Stimulated activated CD4-positive, alpha-beta T cell treated with anti-CD3 and anti-CD28 coated beads, Interleukin-1b, Interleukin-23, amount 100 ng/mL, for 48 hours (primary cell): ENCODE data around the gene INTS1.

Source experiments
- DNase-seq: peaks from one replicate; pipeline ENCODE4 v3.0.0-alpha.2; 2020

The INTS1 gene

DNA sequence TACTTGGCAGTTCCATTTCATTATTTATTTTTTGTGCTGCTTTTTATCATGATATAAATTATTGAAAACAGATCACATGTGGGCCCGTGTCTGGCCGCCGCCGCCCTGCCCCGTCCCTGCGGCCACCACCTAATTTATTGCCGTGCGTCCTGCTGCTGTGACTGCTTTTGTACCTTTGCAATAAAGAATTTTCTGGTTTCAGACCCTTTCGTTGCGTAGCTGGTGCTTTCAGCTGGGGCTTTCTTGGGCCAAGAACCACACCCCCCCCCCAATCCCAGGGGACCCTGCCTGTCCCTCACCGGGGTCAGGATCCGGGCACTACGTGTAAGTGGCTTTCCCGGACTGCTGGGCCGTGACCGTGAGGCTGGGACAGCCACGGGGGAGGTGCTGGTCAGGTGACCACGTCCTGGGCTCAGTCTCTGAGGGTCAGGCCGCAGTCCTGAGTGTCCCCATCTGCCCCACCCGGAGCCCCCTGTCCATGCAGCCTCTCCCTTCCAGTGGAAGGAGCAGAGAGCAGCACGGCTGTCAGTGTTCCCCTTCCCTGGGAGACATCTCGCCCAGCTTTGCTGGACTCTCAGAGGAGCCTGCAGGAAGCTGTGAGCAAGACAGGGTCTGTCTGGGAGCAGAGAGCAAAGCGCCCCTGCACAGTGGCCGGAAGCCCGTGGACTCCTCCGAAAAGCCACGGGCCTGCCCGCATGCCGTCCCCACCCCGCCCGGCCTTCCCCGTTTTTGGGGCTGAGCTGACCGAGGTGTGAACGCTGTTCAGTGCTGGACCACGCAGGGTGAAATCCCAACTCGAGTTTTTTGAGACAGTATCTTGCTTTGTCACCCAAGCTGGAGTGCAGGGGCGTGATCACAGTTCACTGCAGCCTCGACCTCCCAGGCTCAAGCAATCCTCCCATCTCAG, 38.9 kb upstream of the INTS1 start:
- no peak for DNase-seq

DNA sequence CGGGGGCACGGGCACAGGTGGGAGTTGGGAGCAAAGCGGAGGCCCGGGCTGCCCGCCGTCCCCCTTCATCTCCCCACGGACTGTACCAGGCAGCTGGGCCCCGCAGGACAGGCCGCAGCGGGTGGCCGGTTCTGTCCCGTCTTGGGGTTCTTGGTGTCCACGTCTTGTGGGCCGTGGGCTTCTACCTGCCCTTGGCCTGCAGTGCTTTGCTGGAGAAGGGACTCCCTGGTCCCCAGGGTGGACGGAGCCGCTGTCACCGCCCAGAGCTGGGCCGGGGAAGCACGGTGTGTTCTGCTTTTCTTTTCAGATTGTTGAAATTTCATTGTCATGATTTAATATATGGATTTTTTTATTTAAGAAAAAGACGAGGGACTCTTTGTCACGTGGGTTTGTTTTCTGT, 38.1 kb upstream of the INTS1 start:
- DNase-seq: no peak

GRCh38 chr7:1541431-1542162, 37.4 kb upstream of the INTS1 start:
- no peak for DNase-seq

DNA sequence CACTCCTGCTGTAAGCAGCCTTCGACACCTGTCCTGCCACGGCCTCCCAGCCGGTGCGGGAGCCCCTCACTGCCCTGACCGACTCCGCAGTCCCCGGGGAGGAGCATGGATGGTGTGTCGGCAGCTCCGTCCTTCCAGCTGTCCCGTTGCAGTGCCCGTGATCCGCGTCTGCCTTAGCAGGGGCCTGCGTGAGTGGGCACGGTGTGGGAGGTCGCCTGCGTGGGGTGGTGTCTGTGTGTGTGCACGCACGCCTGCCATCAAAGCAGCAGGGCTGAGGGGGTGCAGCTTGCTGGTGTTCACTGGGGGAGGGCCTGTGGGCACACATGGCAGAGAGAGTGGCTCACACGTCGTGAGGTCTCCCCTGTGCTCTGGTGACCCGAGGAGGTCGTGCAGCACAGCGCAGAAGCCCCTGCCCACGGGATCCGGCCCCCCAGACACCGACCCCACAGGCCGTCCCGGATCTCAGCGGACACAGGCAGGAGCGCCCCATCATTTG, 36.6 kb upstream of the INTS1 start:
- DNase-seq: no peak

DNA sequence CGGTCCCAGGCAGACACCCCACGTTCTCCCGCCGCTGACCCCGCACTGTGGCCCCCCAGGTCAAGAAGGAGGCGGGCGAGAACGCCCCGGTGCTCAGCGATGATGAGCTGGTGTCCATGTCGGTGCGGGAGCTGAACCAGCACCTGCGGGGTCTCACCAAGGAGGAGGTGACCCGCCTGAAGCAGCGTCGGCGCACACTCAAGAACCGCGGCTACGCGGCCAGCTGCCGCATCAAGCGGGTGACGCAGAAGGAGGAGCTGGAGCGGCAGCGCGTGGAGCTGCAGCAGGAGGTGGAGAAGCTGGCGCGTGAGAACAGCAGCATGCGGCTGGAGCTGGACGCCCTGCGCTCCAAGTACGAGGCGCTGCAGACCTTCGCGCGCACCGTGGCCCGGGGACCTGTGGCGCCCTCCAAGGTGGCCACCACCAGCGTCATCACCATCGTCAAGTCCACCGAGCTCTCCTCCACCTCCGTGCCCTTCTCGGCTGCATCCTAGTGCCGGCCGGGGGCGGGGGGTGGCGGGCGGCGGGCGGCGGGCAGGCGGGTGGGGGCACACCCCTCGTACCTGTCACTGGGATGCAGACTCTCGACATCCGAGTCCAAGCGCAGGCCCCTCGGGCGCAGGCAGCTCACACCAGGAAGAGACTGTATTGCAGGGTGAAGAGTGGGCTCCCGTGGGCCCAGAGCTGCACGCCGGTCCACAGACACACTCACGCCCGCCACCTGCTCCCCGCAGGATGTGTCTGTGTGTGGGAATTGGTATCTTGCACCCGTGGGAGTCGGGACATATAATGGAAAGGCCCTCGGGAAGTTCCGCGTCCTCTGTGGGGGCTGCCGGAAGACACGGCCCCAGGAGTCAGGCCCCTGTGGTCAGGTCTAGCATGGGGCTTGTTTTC, 35.9 kb upstream of the INTS1 start:
- DNase-seq: no peak

DNA sequence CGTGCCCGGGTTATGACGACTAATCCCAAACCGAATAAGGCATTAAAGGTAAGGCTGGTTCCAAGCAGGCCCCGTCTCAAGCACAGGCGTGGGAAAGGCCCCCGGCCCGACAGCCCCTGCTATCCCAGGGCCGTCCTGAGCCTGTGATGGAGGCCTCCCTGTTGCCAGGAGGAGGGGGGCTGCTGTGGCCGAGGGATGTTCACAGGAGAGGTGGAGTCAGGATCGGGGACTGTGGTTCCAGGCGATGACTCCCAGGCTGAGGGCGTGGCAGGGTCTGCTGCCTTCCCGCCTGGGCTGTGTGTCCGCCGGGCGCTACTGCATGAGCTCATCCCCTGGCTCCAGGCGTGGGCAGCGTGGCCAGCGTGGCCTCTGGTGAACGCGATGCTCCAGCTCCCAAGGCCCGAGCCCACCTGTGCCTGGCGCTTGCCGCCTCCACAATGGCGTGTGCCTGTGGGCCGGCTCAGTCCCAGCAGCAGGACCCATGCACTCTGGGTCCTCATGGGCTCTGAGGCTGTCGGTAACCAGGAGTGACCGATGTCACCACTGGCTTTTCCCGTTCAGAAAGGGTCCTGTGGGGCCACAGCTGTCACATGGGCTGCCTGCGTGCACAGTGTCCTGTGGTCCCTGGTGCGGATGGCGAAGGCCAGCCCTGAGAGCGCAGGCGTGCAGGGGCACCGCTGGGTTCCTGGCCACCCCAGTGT, 35.1 kb upstream of the INTS1 start:
- DNase-seq: no peak

GRCh38 chr7:1538544-1539180, 34.5 kb upstream of the INTS1 start:
- DNase-seq: no peak

DNA sequence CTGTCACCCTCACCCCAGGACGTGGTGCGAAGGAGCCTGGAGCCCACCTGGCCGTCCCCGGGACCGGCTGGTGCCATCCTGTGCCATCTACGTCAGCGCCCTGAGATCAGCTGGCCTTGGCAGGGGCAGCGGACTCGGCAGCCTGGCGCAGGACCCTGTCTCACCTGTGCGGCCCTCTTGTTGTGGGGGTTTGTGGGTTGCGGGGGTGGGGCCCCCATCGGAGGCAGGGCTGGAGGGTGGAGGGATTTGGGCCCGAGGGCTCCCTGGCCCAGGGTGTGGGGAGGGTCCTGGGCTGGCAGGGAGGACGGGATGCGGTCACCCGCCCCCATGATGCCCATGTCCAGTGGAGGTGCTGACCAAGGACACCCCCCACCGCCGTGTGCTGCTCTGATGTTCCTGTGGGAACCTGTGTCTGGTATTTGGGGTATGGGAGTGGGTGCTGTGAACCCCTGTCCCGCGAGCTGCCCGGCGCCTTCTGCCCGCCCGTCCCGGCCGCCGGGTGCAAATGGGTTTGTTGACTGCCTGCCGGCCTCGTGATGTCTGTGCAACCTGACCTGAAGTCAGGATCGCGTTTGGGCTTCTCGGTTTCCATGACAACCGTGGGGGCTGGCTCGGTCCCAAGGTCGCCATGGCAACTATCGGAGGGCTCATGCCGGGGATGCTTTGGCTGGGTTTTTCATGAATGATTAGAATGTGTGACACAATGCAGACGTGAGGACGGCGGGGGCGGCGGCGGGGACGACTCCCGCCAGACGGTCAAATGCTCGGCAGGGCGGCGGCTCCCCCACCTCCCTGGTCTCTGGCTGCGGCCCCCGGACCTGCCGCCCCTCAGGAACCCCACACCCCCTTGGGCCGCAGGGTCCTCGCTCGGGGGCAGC, 33.6 kb upstream of the INTS1 start:
- DNase-seq: no peak

GRCh38 chr7:1536743-1537534, 32.8 kb upstream of the INTS1 start:
- no peak for DNase-seq

DNA sequence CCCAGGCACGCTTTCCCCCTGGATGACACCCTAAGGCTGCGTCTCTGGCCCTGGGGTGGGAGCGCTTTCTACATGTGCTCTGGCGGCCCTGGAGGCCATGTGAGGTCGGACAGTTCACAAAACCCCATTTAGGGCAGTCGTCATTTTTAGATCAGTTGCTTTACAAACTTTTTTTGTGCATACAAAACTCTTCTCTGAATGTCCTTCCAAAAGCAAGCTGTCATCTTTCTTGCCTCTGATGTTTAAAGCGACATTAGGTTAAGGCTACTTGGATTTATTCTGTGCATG, 32.2 kb upstream of the INTS1 start:
- no peak for DNase-seq

- DNase-seq: no peak
Measured at GRCh38 chr7:1535701-1536454, 31.7 kb upstream of the INTS1 start.

GRCh38 chr7:1535100-1535458, 30.9 kb upstream of the INTS1 start:
- DNase-seq: no peak

DNA sequence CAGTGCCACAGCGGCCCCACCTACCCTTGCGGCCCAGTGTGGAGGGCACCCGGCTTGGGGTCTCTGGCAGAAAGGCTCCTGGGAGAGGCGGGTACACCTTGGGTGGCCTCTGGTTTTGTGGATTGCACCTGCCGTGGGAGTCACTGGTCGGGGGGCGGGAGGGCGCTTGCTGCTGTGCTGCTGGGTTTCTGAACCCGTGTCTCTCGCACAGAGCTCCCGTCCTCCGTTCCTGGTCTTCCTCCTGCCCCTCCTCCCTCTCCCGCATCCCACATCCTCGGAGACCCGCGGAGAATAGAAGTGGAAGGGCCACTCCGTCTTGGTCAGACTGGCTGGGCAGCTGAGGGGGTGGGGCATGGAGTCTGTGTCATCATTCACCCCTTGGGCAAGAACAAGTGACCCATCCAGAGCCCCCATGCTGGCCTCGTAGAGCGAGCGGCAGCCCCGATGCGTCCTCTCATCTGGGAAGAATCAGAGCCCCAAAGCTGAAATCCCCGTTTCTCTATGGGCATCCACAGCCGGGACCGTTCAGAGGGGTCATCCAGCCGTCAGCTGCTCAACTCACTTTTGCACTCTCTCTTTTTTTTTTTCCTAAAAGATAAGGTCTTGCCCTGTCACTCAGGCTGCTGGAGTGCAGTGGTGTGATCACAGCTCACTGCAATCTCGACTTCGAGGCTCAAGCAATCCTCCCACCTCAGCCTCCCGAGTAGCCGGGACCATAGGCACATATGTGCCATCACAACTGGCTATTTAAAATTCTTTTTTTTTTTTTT, 30.3 kb upstream of the INTS1 start:
- DNase-seq: no peak

- peak; percentile 57 for DNase-seq
Measured at GRCh38 chr7:1533547-1534329, 29.5 kb upstream of the INTS1 start.

DNA sequence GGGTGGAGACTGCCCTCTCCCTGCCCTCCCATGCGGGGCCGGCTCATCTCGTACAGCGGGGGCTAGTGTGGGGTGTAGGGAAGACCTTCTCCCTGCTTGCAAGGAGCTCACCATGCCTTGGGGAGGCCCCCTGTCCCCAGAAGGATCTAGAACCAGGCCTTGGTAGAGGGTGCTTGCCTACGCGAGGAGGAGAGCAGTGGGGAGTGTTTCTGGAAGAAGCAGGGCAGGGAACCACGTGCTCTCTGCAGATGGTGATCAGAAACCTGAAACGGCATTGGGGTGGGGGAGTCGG, 29.0 kb upstream of the INTS1 start:
- DNase-seq: no peak

GRCh38 chr7:1532456-1533254, 28.5 kb upstream of the INTS1 start:
- peak; percentile 44 for DNase-seq

DNA sequence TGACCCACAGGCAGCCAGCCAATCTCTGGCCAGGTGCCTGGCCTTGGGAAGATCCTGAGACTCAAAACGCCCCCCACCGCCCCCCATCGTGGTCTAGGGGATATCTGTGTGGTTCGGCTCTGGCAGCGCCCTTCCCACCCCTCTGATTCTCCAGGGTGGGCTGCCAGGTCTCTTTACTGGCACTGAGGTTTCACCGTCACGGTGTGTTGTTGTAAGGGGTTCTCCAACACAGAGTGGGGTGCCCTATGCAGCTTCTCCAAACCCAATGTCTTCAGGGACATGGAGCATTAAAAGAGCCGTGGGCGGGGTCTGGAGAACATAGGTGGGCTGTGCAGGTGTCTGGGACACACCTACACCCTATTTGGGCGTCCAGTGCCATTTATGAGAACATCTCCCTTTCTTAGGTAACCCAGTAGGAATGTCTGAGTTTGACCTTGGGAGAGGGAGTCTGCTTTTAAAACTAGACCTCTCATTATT, 27.8 kb upstream of the INTS1 start:
- no peak for DNase-seq
